ENCODE results near the gene SKA2.
"Not testable (repeated sequence)": the region's sequence is repeated elsewhere in the genome, so short reads cannot be mapped to it uniquely, and the experiment has no call there.

SKA2 gene

GRCh38 chr17:59154721-59155438 lies at the start of gene SKA2:
Gene SKA2, minus strand, starts transcription at chr17:59155186. Its CDS starts 23 bp downstream, at chr17:59155163.
- DNase-seq (ENCODE audit: low read depth) = no peak

- no peak for DNase-seq (ENCODE audit: low read depth)
Observed at GRCh38 chr17:59202320-59202719, 47.3 kb upstream of the SKA2 start.

GRCh38 chr17:59199398-59199797 lies 44.4 kb upstream of the SKA2 start:
- DNase-seq (ENCODE audit: low read depth) = no peak

GRCh38 chr17:59193336-59193862 lies 38.4 kb upstream of the SKA2 start:
- DNase-seq (ENCODE audit: low read depth) = no peak

- no peak for DNase-seq (ENCODE audit: low read depth)
Observed at GRCh38 chr17:59190806-59191205, 35.8 kb upstream of the SKA2 start.

- DNase-seq (ENCODE audit: low read depth) = peak; percentile 25
Observed at GRCh38 chr17:59186850-59187249, 31.9 kb upstream of the SKA2 start.

- no peak for DNase-seq (ENCODE audit: low read depth)
Observed at GRCh38 chr17:59185997-59186396, 31.0 kb upstream of the SKA2 start.

GRCh38 chr17:59181481-59181880 lies 26.5 kb upstream of the SKA2 start:
- no peak for DNase-seq (ENCODE audit: low read depth)

- no peak for DNase-seq (ENCODE audit: low read depth)
Observed at GRCh38 chr17:59180626-59181025, 25.6 kb upstream of the SKA2 start.

- not testable (repeated sequence) for DNase-seq (ENCODE audit: low read depth)
Observed at GRCh38 chr17:59179601-59180000, 24.6 kb upstream of the SKA2 start.

- no peak for DNase-seq (ENCODE audit: low read depth)
Observed at GRCh38 chr17:59178266-59178985, 23.4 kb upstream of the SKA2 start.

GRCh38 chr17:59175076-59175475 lies 20.1 kb upstream of the SKA2 start:
- DNase-seq (ENCODE audit: low read depth) = no peak

GRCh38 chr17:59174671-59175070 lies 19.7 kb upstream of the SKA2 start:
- DNase-seq (ENCODE audit: low read depth) = no peak

- DNase-seq (ENCODE audit: low read depth) = no peak
Observed at GRCh38 chr17:59172436-59173004, 17.5 kb upstream of the SKA2 start.

GRCh38 chr17:59167571-59168001 lies 12.6 kb upstream of the SKA2 start:
- DNase-seq (ENCODE audit: low read depth) = no peak

GRCh38 chr17:59165933-59166342 lies 11.0 kb upstream of the SKA2 start:
- DNase-seq (ENCODE audit: low read depth) = peak; percentile 49

GRCh38 chr17:59161477-59161876 lies 6.5 kb upstream of the SKA2 start:
- no peak for DNase-seq (ENCODE audit: low read depth)

GRCh38 chr17:59160157-59161025 lies 5.4 kb upstream of the SKA2 start:
- no peak for DNase-seq (ENCODE audit: low read depth)

GRCh38 chr17:59155439-59156177 lies 622 bp upstream of the SKA2 start, which contains the start of gene PRR11:
Gene PRR11, plus strand, starts transcription at chr17:59155746. Its CDS starts 14,007 bp downstream, at chr17:59169753.
- peak; percentile 100 for DNase-seq (ENCODE audit: low read depth)

GRCh38 chr17:59154292-59154720 lies 680 bp downstream of the SKA2 start:
- DNase-seq (ENCODE audit: low read depth) = peak; percentile 49

GRCh38 chr17:59152925-59153324 lies 2.1 kb downstream of the SKA2 start:
- DNase-seq (ENCODE audit: low read depth) = no peak

Measured in amniotic epithelial cell (primary cell).